PC-3 (cell line): ENCODE results near the gene TMEFF1. TPM values are rescaled to one million over a fixed set of nuclear protein-coding genes. Genes with fewer than 3 reads are reported as not detected.

ENCODE experiments used
- ATAC-seq: fragments of 200-7000 bp; cut with Tn5 transposase; 2 replicates; pipeline ENCODE4 v1.9.1; 2020; ENCODE audit warnings: mild to moderate bottlenecking, moderate library complexity
- BruUV-seq: library from RNA; stranded (reverse); fragments of 400-500 nt; replicated peaks from 2 replicates; lab custom pipeline; 2021; lab: Mats Ljungman, UMichigan
- CTCF ChIA-PET: fragments of 300-600 bp; sonication (Branson Sonifier 250); formaldehyde crosslinking; loops from one replicate; lab custom pipeline; 2022; ENCODE audit warnings: antibody characterized with exemption; lab: Charles Lee
- POLR2A ChIA-PET: fragments of 300-600 bp; sonication (Branson Sonifier 250); formaldehyde crosslinking; loops from one replicate; lab custom pipeline; 2022; ENCODE audit warnings: antibody characterized with exemption; ENCODE audit not compliant: unreplicated experiment; lab: Charles Lee
- DNase-seq: peaks from one replicate; pipeline ENCODE4 v3.0.0-alpha.2; 2015
- H2AFZ ChIP-seq: fragments of 300-600 bp; sonication (generic); 2 replicates; pipeline ENCODE4 v1.6.0; 2016; ENCODE audit warnings: antibody characterized with exemption, low read length
- H3F3A ChIP-seq: fragments of 300-600 bp; sonication (generic); one replicate; pipeline ENCODE4 v1.6.0; 2017; ENCODE audit warnings: antibody characterized with exemption, low read length, control low read depth, mild to moderate bottlenecking; ENCODE audit not compliant: unreplicated experiment
- H3K27ac ChIP-seq: fragments of 300-600 bp; sonication (generic); 2 replicates; pipeline ENCODE4 v1.5.1; 2016; ENCODE audit warnings: mild to moderate bottlenecking, low read length
- H3K27me3 ChIP-seq: fragments of 300-600 bp; sonication (generic); 2 replicates; pipeline ENCODE4 v1.6.1; 2016; ENCODE audit warnings: low read length, mixed read lengths
- H3K36me3 ChIP-seq: fragments of 300-600 bp; sonication (generic); 2 replicates; pipeline ENCODE4 v1.6.1; 2016; ENCODE audit warnings: low read depth, mixed run types, low read length, mixed read lengths
- H3K4me1 ChIP-seq: fragments of 300-600 bp; sonication (generic); 2 replicates; pipeline ENCODE4 v1.5.1; 2016; ENCODE audit warnings: low read length; ENCODE audit not compliant: insufficient read depth
- H3K4me2 ChIP-seq: fragments of 300-600 bp; sonication (generic); 2 replicates; pipeline ENCODE4 v1.6.0; 2016; ENCODE audit warnings: low read length
- H3K4me3 ChIP-seq: fragments of 300-600 bp; sonication (generic); 2 replicates; pipeline ENCODE4 v1.5.1; 2016; ENCODE audit warnings: mild to moderate bottlenecking, low read length, mixed read lengths
- H3K79me2 ChIP-seq: fragments of 300-600 bp; sonication (generic); 2 replicates; pipeline ENCODE4 v1.6.1; 2017; ENCODE audit warnings: low read length, mixed read lengths
- H3K9ac ChIP-seq: fragments of 300-600 bp; sonication (generic); 2 replicates; pipeline ENCODE4 v1.6.0; 2016; ENCODE audit warnings: mild to moderate bottlenecking, low read length
- H3K9me2 ChIP-seq: fragments of 300-600 bp; sonication (generic); replicated peaks from 2 replicates; pipeline ENCODE4 v1.6.1; 2016; ENCODE audit warnings: mixed run types, low read length, mixed read lengths
- H3K9me3 ChIP-seq: fragments of 300-600 bp; sonication (generic); 2 replicates; pipeline ENCODE4 v1.6.1; 2016; ENCODE audit warnings: low read length, mixed read lengths
- H4K20me1 ChIP-seq: fragments of 300-600 bp; sonication (generic); 2 replicates; pipeline ENCODE4 v1.6.1; 2016; ENCODE audit warnings: low read length, mixed read lengths
- EZH2 ChIP-seq: fragments of 300-600 bp; sonication (generic); IDR thresholded peaks from one replicate; pipeline ENCODE4 v1.6.1; 2017; ENCODE audit warnings: antibody characterized with exemption, mild to moderate bottlenecking, low read length; ENCODE audit not compliant: unreplicated experiment
- EZH2phosphoT487 ChIP-seq: fragments of 300-600 bp; sonication (generic); IDR thresholded peaks from 2 replicates; pipeline ENCODE4 v1.6.1; 2018; ENCODE audit warnings: mild to moderate bottlenecking, antibody characterized with exemption, low read length, borderline replicate concordance
- intact Hi-C: fragments of 100-400 bp; cut with micrococcal nuclease; formaldehyde crosslinking; loops from 2 replicates; pipeline ENCODE4 v1.9.0; 2023
- total RNA-seq: library from RNA; depleted of rRNA; stranded (reverse); fragments of >200 nt; gene quantifications from 2 replicates; pipeline ENCODE4 v1.2.3, GENCODE V29; 2014
- TF ChIP-seq, protein P1 (sequence below): fragments of 300-600 bp; sonication (generic); conservative IDR thresholded peaks from 2 replicates; pipeline ENCODE4 v1.5.1; 2017; ENCODE audit warnings: antibody characterized with exemption, low read depth, mild to moderate bottlenecking, low read length

Gene TMEFF1
- total RNA-seq, 1 experiment from 2014 or later = not detected

- Histone ChIP-seq H3K4me2 (peak overlapping the region; percentile 99), H3K9me3 (no peaks in the 10 kb centered on the region), H3K36me3 (no peaks in the 10 kb centered on the region), H3K27me3 (no peaks in the 10 kb centered on the region), H2AFZ (0 out of 2 replicates have a peak overlapping the region, but pooled peaks have one; percentile 31), H3K79me2 (peaks cover 62% of the 10 kb centered on the region), H3K27ac (peak overlapping the region; percentile 100), H3K4me1 (peaks cover 36% of the 10 kb centered on the region), H3F3A (peaks cover 5% of the 10 kb centered on the region), H3K4me3 (peak overlapping the region; percentile 92), H4K20me1 (no peaks in the 10 kb centered on the region), H3K9ac (peak overlapping the region; percentile 90), H3K9me2 (no peaks in the 10 kb centered on the region)
- intact Hi-C loops = loop anchor here (2.0 to 5.0 kb wide), 3 partner anchors 76 to 607 kb away; partner anchors contain the start of genes NR4A3 and TEX10
- POLR2A ChIA-PET = interaction anchor here (0.6 kb wide), 2 partner anchors 17 to 349 kb away, joined by 3 to 9 read pairs; no protein-coding TSS in a partner anchor
- CTCF ChIA-PET = interaction anchor here (0.5 to 0.8 kb wide), 4 partner anchors 9 to 580 kb away, joined by 3 to 4 read pairs (median 4); no protein-coding TSS in a partner anchor
- TF ChIP-seq EZH2 = no peak
- TF ChIP-seq, protein P1, sequence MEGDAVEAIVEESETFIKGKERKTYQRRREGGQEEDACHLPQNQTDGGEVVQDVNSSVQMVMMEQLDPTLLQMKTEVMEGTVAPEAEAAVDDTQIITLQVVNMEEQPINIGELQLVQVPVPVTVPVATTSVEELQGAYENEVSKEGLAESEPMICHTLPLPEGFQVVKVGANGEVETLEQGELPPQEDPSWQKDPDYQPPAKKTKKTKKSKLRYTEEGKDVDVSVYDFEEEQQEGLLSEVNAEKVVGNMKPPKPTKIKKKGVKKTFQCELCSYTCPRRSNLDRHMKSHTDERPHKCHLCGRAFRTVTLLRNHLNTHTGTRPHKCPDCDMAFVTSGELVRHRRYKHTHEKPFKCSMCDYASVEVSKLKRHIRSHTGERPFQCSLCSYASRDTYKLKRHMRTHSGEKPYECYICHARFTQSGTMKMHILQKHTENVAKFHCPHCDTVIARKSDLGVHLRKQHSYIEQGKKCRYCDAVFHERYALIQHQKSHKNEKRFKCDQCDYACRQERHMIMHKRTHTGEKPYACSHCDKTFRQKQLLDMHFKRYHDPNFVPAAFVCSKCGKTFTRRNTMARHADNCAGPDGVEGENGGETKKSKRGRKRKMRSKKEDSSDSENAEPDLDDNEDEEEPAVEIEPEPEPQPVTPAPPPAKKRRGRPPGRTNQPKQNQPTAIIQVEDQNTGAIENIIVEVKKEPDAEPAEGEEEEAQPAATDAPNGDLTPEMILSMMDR = no peak
- no peak for TF ChIP-seq EZH2phosphoT487
- DNase-seq (peak; percentile 96), ATAC-seq (peak; percentile 66)
- TSS peak; percentile 82 for BruUV-seq
Measured at GRCh38 chr9:100428871-100429654, 43.9 kb upstream of the TMEFF1 start.

DNA sequence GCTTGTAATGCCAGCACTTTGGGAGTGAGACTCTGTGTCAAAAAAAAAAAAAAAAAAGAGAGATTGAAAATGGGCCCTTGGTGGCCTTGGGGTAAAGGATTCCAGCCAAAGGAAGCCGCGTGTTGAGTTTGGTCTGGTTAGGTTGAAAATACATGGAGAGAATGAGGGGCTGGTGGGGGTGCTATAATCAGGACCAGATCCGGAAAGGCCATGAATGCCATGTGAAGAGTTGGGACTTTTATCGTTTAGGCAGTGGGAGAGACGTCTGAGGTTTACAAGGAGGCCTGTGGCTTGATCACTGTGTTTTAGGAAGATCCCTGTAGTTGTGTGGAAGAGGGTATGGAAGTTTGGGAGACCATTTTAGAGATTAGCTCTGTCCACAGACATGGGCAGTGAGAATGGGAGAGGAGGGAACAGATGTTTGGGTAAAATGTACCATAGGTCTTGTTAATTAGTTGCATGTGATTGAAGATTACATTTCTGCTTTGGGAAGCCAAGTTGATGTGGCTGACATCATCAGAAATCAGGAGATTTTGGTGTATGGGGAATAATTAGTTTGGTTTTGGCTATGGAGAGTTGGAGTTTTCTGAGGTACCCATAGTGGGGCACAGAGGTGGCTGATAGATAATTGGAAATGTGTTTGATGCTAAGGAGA, 42.5 kb upstream of the TMEFF1 start:
- peaks cover 76% of the 10 kb centered on the region for H3K79me2 ChIP-seq
- POLR2A ChIA-PET = no interaction called here
- peak overlapping the region; percentile 68 for H3K9ac ChIP-seq
- ATAC-seq (no peak), DNase-seq (no peak)
- no peaks in the 10 kb centered on the region for H3K27me3 ChIP-seq
- no peaks in the 10 kb centered on the region for H4K20me1 ChIP-seq
- CTCF ChIA-PET = no interaction called here
- no peak for TF ChIP-seq EZH2
- TF ChIP-seq, protein P1 = no peak
- TF ChIP-seq EZH2phosphoT487 = no peak
- BruUV-seq = no TSS peak
- peaks cover 5% of the 10 kb centered on the region for H3F3A ChIP-seq
- H3K9me3 ChIP-seq = no peaks in the 10 kb centered on the region
- peak overlapping the region; percentile 24; the same call in 1 of the 2 replicates for H3K4me3 ChIP-seq
- intact Hi-C loops = no loop called here
- H3K36me3 ChIP-seq = no peaks in the 10 kb centered on the region
- peaks cover 36% of the 10 kb centered on the region for H3K4me1 ChIP-seq
- H2AFZ ChIP-seq = no peak overlapping the region
- H3K27ac ChIP-seq = peak overlapping the region; percentile 100
- H3K4me2 ChIP-seq = peak overlapping the region; percentile 67
- H3K9me2 ChIP-seq = no peaks in the 10 kb centered on the region
